HepG2 (cell line): ENCODE results near the gene HAT1. TPM values are rescaled to one million over a fixed set of nuclear protein-coding genes. Genes with fewer than 3 reads are reported as not detected.

ENCODE experiments used
- ATAC-seq: fragments of 200-7000 bp; cut with Tn5 transposase; 3 replicates; pipeline ENCODE4 v1.9.1; 2020; ENCODE audit warnings: mild to moderate bottlenecking, moderate library complexity
- BruUV-seq: library from RNA; stranded (reverse); fragments of 400-500 nt; replicated peaks from 2 replicates; lab custom pipeline; 2021; lab: Mats Ljungman, UMichigan
- CTCF ChIA-PET: fragments of 300-600 bp; formaldehyde crosslinking; extraction: SDS; loops from one replicate; lab custom pipeline; 2021; ENCODE audit warnings: low total read pairs, inconsistent platforms, low intra/inter-chr PET ratio; lab: Yijun Ruan, JAX
- POLR2A ChIA-PET: fragments of 350-600 bp; sonication (Branson Sonifier 250); formaldehyde crosslinking; loops from one replicate; lab custom pipeline; 2020; ENCODE audit warnings: antibody characterized with exemption, inconsistent platforms; lab: Yijun Ruan, JAX
- DNase-seq: peaks from one replicate; pipeline ENCODE4 v3.0.0-alpha.2; 2015; ENCODE audit warnings: low spot score
- FAIRE-seq: peaks from 3 replicates; lab custom pipeline; 2011; peaks lifted over from hg19 to GRCh38; lab: Jason Lieb, UNC
- H2AFZ ChIP-seq: one replicate; pipeline ENCODE4 v1.6.1; 2011; ENCODE audit warnings: low read length, inconsistent platforms
- H3K27ac ChIP-seq: fragments of 300-600 bp; 3 replicates; pipeline ENCODE4 v1.8.0; 2011; ENCODE audit warnings: mixed run types, mild to moderate bottlenecking, mixed read lengths, low read length, inconsistent platforms; ENCODE audit not compliant: insufficient read depth; ENCODE audit errors: extremely low read length
- H3K27me3 ChIP-seq, 2 experiments: fragments of 200-600 bp in 1 of 2; 2 replicates in 1 of 2; 3 replicates in 1 of 2; pipeline versions ENCODE4 v1.6.0 to v1.8.0; 2011; ENCODE audit warnings: low read length in 2 of 2, mild to moderate bottlenecking in 2 of 2, moderate library complexity in 2 of 2, inconsistent platforms in 1 of 2; ENCODE audit not compliant: insufficient read depth in 2 of 2, control insufficient read depth in 1 of 2
- H3K36me3 ChIP-seq, 2 experiments: fragments of 200-600 bp in 1 of 2; replicated peaks in 1 of 2; 2 replicates in 1 of 2; 3 replicates in 1 of 2; pipeline versions ENCODE4 v1.5.1 to v1.8.0; 2011; ENCODE audit warnings: low read length in 2 of 2, inconsistent platforms in 1 of 2; ENCODE audit not compliant: insufficient read depth in 2 of 2, control insufficient read depth in 1 of 2
- H3K4me1 ChIP-seq: 2 replicates; pipeline ENCODE4 v1.5.1; 2012; ENCODE audit warnings: low read length, inconsistent platforms; ENCODE audit not compliant: insufficient read depth
- H3K4me2 ChIP-seq: 2 replicates; pipeline ENCODE4 v1.6.0; 2011; ENCODE audit warnings: low read depth, low read length, inconsistent platforms
- H3K4me3 ChIP-seq, 3 experiments: fragments of 200-600 bp in 1 of 3; sonication (generic), shearing (Covaris generic) in 1 of 3; replicated peaks in 1 of 3; 2 replicates each; pipeline ENCODE4 v1.5.1; 2011 to 2016; ENCODE audit warnings: low read length in 3 of 3, inconsistent platforms in 2 of 3, low read depth in 2 of 3, mild to moderate bottlenecking in 2 of 3, control low read depth in 1 of 3, mixed read lengths in 1 of 3; ENCODE audit not compliant: insufficient read depth in 1 of 3
- H3K79me2 ChIP-seq: one replicate; pipeline ENCODE4 v1.6.1; 2011; ENCODE audit warnings: low read length, inconsistent platforms; ENCODE audit not compliant: insufficient read depth
- H3K9ac ChIP-seq: 2 replicates; pipeline ENCODE4 v1.6.0; 2011; ENCODE audit warnings: mild to moderate bottlenecking, low read depth, low read length, inconsistent platforms; ENCODE audit not compliant: insufficient read depth
- H3K9me3 ChIP-seq: 2 replicates; pipeline ENCODE4 v1.5.1; 2012; ENCODE audit warnings: mild to moderate bottlenecking, low read length
- H4K20me1 ChIP-seq: 2 replicates; pipeline ENCODE4 v1.6.0; 2011; ENCODE audit warnings: inconsistent platforms, mild to moderate bottlenecking, low read length, moderate library complexity; ENCODE audit not compliant: insufficient read depth
- ATRX ChIP-seq: sonication (generic); formaldehyde crosslinking; IDR thresholded peaks from 2 replicates; pipeline ENCODE4 v1.4.0; 2020; ENCODE audit warnings: missing genetic modification reagents, borderline replicate concordance
- CHD4 ChIP-seq: fragments of 200-600 bp; sonication (generic); IDR thresholded peaks from 2 replicates; pipeline ENCODE4 v1.7.0; 2017; ENCODE audit warnings: mild to moderate bottlenecking, low read length, borderline replicate concordance
- ETV6 ChIP-seq: sonication (generic); formaldehyde crosslinking; conservative IDR thresholded peaks from 2 replicates; pipeline ENCODE4 v1.4.0; 2020; ENCODE audit warnings: missing genetic modification reagents
- FIP1L1 ChIP-seq: fragments of 200-400 bp; formaldehyde crosslinking; IDR thresholded peaks from 2 replicates; pipeline ENCODE4 v1.6.1; 2018; ENCODE audit warnings: low read depth, mild to moderate bottlenecking, low read length, moderate library complexity, borderline replicate concordance; ENCODE audit not compliant: insufficient read depth
- ISX ChIP-seq: sonication (generic); formaldehyde crosslinking; conservative IDR thresholded peaks from 2 replicates; pipeline ENCODE4 v1.5.0; 2020; ENCODE audit warnings: missing genetic modification reagents
- MZF1 ChIP-seq: sonication (generic); formaldehyde crosslinking; IDR thresholded peaks from 2 replicates; pipeline ENCODE4 v1.8.1; 2023; ENCODE audit warnings: mild to moderate bottlenecking, missing genetic modification reagents, borderline replicate concordance
- NFIC ChIP-seq: IDR thresholded peaks from 2 replicates; pipeline ENCODE4 v1.6.1; 2012; ENCODE audit warnings: mild to moderate bottlenecking, low read length, inconsistent platforms
- SALL2 ChIP-seq: sonication (generic); formaldehyde crosslinking; IDR thresholded peaks from 2 replicates; pipeline ENCODE4 v1.8.1; 2023; ENCODE audit warnings: mild to moderate bottlenecking, missing genetic modification reagents, inconsistent platforms
- SSRP1 ChIP-seq: IDR thresholded peaks from 2 replicates; pipeline ENCODE4 v1.6.1; 2016; ENCODE audit warnings: control low read depth
- ZNF841 ChIP-seq: sonication (generic); formaldehyde crosslinking; IDR thresholded peaks from 2 replicates; pipeline ENCODE4 v1.8.1; 2023; ENCODE audit warnings: missing genetic modification reagents, borderline replicate concordance
- ZSCAN25 ChIP-seq: sonication (generic); formaldehyde crosslinking; IDR thresholded peaks from 2 replicates; pipeline ENCODE4 v1.8.0; 2022; ENCODE audit warnings: mild to moderate bottlenecking, missing genetic modification reagents
- WGBS: methylation state at CpG from one replicate; pipeline ENCODE4 v1.1.6; 2017; ENCODE audit warnings: low lambda C conversion rate; 5-methylcytosine and 5-hydroxymethylcytosine counted together
- in situ Hi-C: cut with HindIII; loops from 2 replicates; pipeline ENCODE4 v1.10.0; 2017; ENCODE audit warnings: low pct_unique_long_range_greater_than_20kb; ENCODE audit not compliant: extremely low pct_ligation_motif_present
- intact Hi-C: fragments of 100-400 bp; cut with micrococcal nuclease; formaldehyde crosslinking; loops from one replicate; pipeline ENCODE4 v1.10.0; 2022; ENCODE audit not compliant: unreplicated experiment
- polyA plus RNA-seq, 8 experiments: library from polyadenylated mRNA; depleted of rRNA in 3 of 8; stranded (reverse) in 7 of 8; unstranded in 1 of 8; fragments of >200 nt; fragmentation: Illumina TruSeq in 4 of 8; extraction: Trizol in 4 of 8; gene quantifications; 2 replicates each; pipeline versions ENCODE4 v1.2.1 to v1.2.3, GENCODE V29; 2011 to 2016; ENCODE audit warnings: low read depth in 4 of 8, missing spikeins in 1 of 8, mixed read lengths in 1 of 8; ENCODE audit not compliant: insufficient read depth in 1 of 8
- total RNA-seq, 5 experiments: library from RNA; depleted of rRNA; stranded (reverse); fragments of >200 nt; fragmentation: Illumina TruSeq; extraction: Trizol; gene quantifications; 2 replicates each; pipeline ENCODE4 v1.2.3, GENCODE V29; 2016; ENCODE audit warnings: low read depth in 1 of 5
- TF ChIP-seq, protein P1 (sequence below): sonication (generic); formaldehyde crosslinking; IDR thresholded peaks from 2 replicates; pipeline ENCODE4 v1.5.0; 2020; ENCODE audit warnings: missing genetic modification reagents
- TF ChIP-seq, protein P2 (sequence below): sonication (generic); formaldehyde crosslinking; IDR thresholded peaks from 2 replicates; pipeline ENCODE4 v1.8.1; 2023; ENCODE audit warnings: mild to moderate bottlenecking, inconsistent platforms, moderate library complexity, missing genetic modification reagents, borderline replicate concordance
- TF ChIP-seq, protein P3 (sequence below): sonication (generic); formaldehyde crosslinking; IDR thresholded peaks from 2 replicates; pipeline ENCODE4 v1.9.0; 2021; ENCODE audit warnings: missing genetic modification reagents, borderline replicate concordance

Gene HAT1
- total and polyA plus RNA-seq, 2 of the 13 experiments (the other 11 are each of a cell fraction or from before 2014, with no cell fraction given): 45.4 to 119 TPM

DNA sequence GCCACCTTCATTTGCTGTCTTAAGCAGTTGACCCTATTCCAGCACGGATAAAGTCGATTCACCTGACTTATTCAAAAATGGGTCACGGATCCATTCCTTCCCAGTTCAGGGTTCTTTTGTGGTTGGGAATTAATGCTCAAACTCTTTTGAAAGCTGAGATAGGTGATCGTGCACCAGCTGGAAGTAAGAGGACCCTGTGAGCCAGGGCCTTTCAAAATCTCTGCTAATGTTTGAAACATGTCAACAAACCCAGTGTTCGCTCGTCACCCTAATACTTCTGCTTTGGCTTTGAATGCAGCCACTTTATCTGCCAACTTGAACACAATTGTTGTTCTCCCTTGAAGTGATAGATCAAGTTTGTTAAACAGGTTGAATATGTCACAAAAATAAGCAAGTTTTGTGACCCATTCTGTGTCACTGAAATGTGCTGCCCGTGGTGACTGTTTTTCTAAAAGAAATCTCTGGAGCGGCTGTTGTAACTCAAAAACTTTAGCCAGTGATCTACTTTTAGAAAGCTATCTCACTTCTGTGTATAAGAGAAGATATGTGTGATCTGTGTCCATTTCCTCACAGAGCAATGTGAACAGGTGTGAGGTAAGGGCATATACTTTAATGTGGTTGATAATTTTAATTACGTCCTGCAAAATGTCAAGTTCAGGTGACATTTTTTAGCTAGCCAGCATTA lies 16.9 kb downstream of the HAT1 start (continued):
- TF ChIP-seq, protein P1, sequence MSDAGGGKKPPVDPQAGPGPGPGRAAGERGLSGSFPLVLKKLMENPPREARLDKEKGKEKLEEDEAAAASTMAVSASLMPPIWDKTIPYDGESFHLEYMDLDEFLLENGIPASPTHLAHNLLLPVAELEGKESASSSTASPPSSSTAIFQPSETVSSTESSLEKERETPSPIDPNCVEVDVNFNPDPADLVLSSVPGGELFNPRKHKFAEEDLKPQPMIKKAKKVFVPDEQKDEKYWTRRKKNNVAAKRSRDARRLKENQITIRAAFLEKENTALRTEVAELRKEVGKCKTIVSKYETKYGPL: no peak
- TF ChIP-seq MZF1 (CRISPR knock-in tag): no peak
- TF ChIP-seq, protein P2, sequence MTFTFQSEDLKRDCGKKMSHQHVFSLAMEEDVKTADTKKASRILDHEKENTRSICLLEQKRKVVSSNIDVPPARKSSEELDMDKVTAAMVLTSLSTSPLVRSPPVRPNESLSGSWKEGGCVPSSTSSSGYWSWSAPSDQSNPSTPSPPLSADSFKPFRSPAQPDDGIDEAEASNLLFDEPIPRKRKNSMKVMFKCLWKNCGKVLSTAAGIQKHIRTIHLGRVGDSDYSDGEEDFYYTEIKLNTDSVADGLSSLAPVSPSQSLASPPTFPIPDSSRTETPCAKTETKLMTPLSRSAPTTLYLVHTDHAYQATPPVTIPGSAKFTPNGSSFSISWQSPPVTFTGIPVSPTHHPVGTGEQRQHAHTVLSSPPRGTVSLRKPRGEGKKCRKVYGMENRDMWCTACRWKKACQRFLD (CRISPR knock-in tag): no peak
- TF ChIP-seq NFIC: no peak
- TF ChIP-seq ETV6: no peak

DNA sequence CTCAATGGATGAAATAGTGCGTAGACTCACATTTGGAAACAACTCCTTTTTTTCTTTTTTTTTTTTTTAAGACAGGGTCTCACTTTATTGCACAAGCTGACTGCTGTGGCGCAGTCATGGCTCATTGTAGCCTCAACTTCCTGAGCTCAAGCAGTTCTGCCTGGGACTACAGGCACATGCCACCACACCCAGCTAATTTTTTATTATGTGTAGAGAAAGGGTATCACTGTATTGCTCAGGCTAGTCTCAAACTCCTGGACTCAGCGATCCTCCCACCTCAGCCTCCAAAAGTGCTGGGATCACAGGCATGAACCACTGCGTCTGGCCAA lies 17.4 kb downstream of the HAT1 start:
- Histone ChIP-seq H3K27ac (no peak overlapping the region), H3K4me2 (no peak overlapping the region), H3K4me3 (no peak overlapping the region), H2AFZ (no peak overlapping the region), H3K79me2 (peaks cover 45% of the 10 kb centered on the region), H3K9me3 (no peaks in the 10 kb centered on the region), H3K4me1 (peaks cover 10% of the 10 kb centered on the region), H3K9ac (no peak overlapping the region), H3K27me3 (no peaks in the 10 kb centered on the region), H3K36me3 (peaks cover 0 to 14% of the 10 kb centered on the region in 2 experiments; a peak in 2 of 5 replicates), H4K20me1 (no peaks in the 10 kb centered on the region)
- intact Hi-C loops: loop anchor here (5.0 kb wide), 1 partner anchor 232 kb away; no protein-coding TSS in a partner anchor
- BruUV-seq: no TSS peak
- POLR2A ChIA-PET: no interaction called here
- in situ Hi-C loops: loop anchor here (5.0 kb wide), 1 partner anchor 232 kb away; no protein-coding TSS in a partner anchor
- DNase-seq: no peak
- no peak for ATAC-seq
- CTCF ChIA-PET: interaction anchor here (2.0 kb wide), 1 partner anchor 163 kb away, joined by 7 read pairs; the partner anchor contains the start of gene DLX2
- no peak for FAIRE-seq
- WGBS: 99% methylated on average over 4 of the region's 4 CpGs
- TF ChIP-seq SALL2 (CRISPR knock-in tag) (no peak), ATRX (CRISPR knock-in tag) (no peak), ZSCAN25 (CRISPR knock-in tag) (no peak), CHD4 (no peak), FIP1L1 (no peak), ISX (CRISPR knock-in tag) (no peak), SSRP1 (CRISPR knock-in tag) (no peak), ZNF841 (no peak)
- TF ChIP-seq, protein P3, sequence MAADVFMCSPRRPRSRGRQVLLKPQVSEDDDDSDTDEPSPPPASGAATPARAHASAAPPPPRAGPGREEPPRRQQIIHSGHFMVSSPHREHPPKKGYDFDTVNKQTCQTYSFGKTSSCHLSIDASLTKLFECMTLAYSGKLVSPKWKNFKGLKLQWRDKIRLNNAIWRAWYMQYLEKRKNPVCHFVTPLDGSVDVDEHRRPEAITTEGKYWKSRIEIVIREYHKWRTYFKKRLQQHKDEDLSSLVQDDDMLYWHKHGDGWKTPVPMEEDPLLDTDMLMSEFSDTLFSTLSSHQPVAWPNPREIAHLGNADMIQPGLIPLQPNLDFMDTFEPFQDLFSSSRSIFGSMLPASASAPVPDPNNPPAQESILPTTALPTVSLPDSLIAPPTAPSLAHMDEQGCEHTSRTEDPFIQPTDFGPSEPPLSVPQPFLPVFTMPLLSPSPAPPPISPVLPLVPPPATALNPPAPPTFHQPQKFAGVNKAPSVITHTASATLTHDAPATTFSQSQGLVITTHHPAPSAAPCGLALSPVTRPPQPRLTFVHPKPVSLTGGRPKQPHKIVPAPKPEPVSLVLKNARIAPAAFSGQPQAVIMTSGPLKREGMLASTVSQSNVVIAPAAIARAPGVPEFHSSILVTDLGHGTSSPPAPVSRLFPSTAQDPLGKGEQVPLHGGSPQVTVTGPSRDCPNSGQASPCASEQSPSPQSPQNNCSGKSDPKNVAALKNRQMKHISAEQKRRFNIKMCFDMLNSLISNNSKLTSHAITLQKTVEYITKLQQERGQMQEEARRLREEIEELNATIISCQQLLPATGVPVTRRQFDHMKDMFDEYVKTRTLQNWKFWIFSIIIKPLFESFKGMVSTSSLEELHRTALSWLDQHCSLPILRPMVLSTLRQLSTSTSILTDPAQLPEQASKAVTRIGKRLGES (CRISPR knock-in tag): no peak
- TF ChIP-seq, protein P2 (CRISPR knock-in tag): no peak
